Muscle of arm (tissue), 14 donors: Measurements from ENCODE around the gene VKORC1L1. TPM values are rescaled to one million over a fixed set of nuclear protein-coding genes. Genes with fewer than 3 reads are reported as not detected.
"Not testable (repeated sequence)": the region's sequence is repeated elsewhere in the genome, so short reads cannot be mapped to it uniquely, and the experiment has no call there.

ENCODE experiments used
- DNase-seq: peaks from one replicate; pipeline ENCODE4 v3.0.0-alpha.2; 2013
- long read RNA-seq, 11 donors: transcript quantifications; one replicate each; lab custom pipeline, GENCODE V29; 2026
- polyA plus RNA-seq, 12 donors: library from polyadenylated mRNA; unstranded; fragments of 120-200 nt; gene quantifications; one replicate each; pipeline ENCODE4 v1.2.1, GENCODE V29; 2013; ENCODE audit not compliant: insufficient read length in 12 of 12

VKORC1L1 gene
- 10 to 100 TPM in 11 of 12 donors, not detected in 1; 20.7 to 31.4 (median 23.7) TPM for polyA plus RNA-seq
- long read RNA-seq, donor 1, full-length matches to known transcripts, result 18 of 202 reads
- long read RNA-seq, donor 1, partial matches to known transcripts, result 134 of 202 reads
- long read RNA-seq, donor 1, other reads (novel, unspliced or antisense), result 50 of 202 reads
- long read RNA-seq, donor 2, full-length matches to known transcripts, result 17 of 17 reads
- long read RNA-seq, donor 2, partial matches to known transcripts, result 0 of 17 reads
- long read RNA-seq, donor 2, other reads (novel, unspliced or antisense), result 0 of 17 reads
- long read RNA-seq, donor 3, full-length matches to known transcripts, result 5 of 5 reads
- long read RNA-seq, donor 3, partial matches to known transcripts, result 0 of 5 reads
- long read RNA-seq, donor 3, other reads (novel, unspliced or antisense), result 0 of 5 reads
- long read RNA-seq, donor 4, full-length matches to known transcripts, result 7 of 7 reads
- long read RNA-seq, donor 4, partial matches to known transcripts, result 0 of 7 reads
- long read RNA-seq, donor 4, other reads (novel, unspliced or antisense), result 0 of 7 reads
- long read RNA-seq, donor 5, full-length matches to known transcripts, result 18 of 18 reads
- long read RNA-seq, donor 5, partial matches to known transcripts, result 0 of 18 reads
- long read RNA-seq, donor 5, other reads (novel, unspliced or antisense), result 0 of 18 reads
- long read RNA-seq, donor 6, full-length matches to known transcripts, result 12 of 12 reads
- long read RNA-seq, donor 6, partial matches to known transcripts, result 0 of 12 reads
- long read RNA-seq, donor 6, other reads (novel, unspliced or antisense), result 0 of 12 reads
- long read RNA-seq, donor 7, full-length matches to known transcripts, result 7 of 7 reads
- long read RNA-seq, donor 7, partial matches to known transcripts, result 0 of 7 reads
- long read RNA-seq, donor 7, other reads (novel, unspliced or antisense), result 0 of 7 reads
- long read RNA-seq, donor 8, full-length matches to known transcripts, result 16 of 16 reads
- long read RNA-seq, donor 8, partial matches to known transcripts, result 0 of 16 reads
- long read RNA-seq, donor 8, other reads (novel, unspliced or antisense), result 0 of 16 reads
- long read RNA-seq, donor 9, full-length matches to known transcripts, result 5 of 5 reads
- long read RNA-seq, donor 9, partial matches to known transcripts, result 0 of 5 reads
- long read RNA-seq, donor 9, other reads (novel, unspliced or antisense), result 0 of 5 reads
- long read RNA-seq, donor 10, full-length matches to known transcripts, result 10 of 10 reads
- long read RNA-seq, donor 10, partial matches to known transcripts, result 0 of 10 reads
- long read RNA-seq, donor 10, other reads (novel, unspliced or antisense), result 0 of 10 reads
- long read RNA-seq, donor 11, full-length matches to known transcripts, result 11 of 23 reads
- long read RNA-seq, donor 11, partial matches to known transcripts, result 5 of 23 reads
- long read RNA-seq, donor 11, other reads (novel, unspliced or antisense), result 7 of 23 reads

DNA sequence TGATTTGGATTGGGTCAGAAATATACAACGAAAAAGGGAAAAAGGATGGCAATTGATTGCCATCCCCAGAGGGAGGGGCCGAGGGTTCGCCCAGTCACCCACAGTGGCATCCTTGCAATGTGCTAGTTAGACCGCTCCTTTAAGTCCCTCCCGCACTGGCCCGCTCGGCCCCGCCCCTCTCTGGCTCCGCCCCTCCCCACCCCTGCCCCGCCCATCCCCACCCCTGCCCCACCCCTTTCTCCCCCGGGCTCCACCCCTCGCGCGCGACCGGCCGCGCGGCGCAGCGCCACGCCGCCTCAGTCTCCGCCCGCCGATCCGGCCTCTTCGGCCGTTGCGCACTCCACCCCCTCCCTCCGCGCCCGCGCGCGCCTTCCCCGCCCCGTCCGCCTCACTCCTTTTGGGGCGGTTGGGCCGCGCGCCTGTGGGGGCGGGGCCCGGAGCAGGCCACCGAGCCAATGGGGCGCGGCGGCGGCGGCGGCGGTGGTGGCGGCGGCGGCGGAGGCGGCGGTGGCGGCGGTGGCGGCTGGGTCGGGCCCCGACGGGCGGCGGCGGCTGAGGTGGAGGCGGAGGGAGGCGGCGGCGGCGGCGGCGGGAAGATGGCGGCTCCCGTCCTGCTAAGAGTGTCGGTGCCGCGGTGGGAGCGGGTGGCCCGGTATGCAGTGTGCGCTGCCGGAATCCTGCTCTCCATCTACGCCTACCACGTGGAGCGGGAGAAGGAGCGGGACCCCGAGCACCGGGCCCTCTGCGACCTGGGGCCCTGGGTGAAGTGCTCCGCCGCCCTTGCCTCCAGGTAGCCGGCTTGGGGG lies at the start of gene VKORC1L1:
VKORC1L1 (plus strand) TSS at position 299 of the 806 bp plus-strand sequence; CDS start at position 597, 298 bp downstream.
- peak; percentile 92 for DNase-seq

DNA sequence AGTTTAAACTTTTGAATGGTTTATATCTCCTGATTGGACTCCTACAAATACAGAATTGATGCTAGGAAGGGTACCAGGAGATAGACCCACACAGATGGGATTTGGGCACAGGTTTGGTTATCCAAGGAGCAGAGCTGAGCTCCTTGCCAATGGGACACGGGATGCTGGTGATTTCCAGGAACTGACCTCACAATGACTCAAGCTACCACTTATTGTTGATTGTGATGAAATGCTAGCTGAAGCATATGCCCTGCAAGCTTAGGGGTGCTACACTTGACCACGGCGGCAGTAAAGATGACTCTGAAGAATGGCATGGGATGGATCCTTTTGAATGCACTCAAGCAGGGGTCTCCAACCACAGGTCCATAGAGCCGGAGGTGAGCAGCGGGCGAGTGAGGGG lies 45.5 kb upstream of the VKORC1L1 start:
- no peak for DNase-seq

DNA sequence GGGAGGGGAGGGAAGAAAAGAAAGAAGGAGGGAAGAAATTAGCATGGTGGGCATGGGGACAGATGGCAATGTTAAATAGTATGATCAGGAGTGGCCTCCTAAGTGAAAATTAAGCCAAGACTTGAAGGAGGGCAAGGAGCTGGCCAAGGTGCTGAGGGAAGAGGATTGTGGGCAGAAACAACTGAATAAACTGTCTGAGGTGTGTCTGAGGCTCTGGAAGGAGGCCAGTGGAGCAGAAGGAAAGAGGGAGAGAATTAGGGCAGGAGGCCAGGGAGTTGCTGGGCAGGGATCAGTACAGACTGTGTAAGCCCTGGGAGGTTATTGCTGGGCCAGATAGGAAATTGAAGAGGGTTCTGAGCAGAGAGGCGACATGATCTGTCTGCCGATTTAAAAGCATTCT lies 40.6 kb upstream of the VKORC1L1 start:
- DNase-seq, result peak; percentile 6

DNA sequence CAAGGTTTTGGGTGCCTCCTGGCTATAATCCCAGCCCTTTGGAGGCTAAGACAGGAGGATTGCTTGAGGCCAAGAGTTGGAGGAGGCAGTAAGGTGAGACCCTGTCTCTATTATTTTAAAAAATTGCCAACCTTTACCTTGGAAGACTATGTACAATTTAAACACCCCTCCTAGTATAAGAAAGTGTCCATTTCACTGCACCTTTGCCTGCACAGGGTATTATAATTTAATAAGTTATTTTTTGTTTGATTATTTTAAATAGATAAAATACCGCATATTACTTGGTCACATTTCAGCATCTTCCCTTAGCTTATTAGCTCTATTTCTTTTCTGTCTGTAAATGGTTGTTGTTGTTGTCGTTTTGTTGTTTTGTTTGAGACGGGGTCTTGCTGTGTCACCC lies 36.2 kb upstream of the VKORC1L1 start:
- not testable (repeated sequence) for DNase-seq

DNA sequence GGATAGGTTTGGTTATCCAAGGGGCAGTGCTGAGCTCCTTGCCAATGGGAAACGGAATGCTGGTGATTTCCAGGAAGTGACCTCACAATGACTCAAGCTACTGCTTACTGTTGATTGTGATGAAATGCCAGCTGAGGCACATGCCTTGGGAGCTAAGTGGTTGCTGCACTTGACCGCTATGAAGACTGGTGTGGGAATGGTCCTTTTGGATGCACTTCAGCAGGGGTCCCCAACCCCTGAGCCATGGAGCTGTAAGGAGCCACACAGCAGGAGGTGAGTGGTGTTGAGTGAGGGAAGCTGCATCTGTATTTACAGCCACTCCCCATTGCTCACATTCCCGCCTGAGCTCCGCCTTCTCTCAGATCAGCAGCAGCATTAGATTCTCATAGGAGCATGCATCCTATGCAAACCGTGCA lies 35.3 kb upstream of the VKORC1L1 start:
- not testable (repeated sequence) for DNase-seq

DNA sequence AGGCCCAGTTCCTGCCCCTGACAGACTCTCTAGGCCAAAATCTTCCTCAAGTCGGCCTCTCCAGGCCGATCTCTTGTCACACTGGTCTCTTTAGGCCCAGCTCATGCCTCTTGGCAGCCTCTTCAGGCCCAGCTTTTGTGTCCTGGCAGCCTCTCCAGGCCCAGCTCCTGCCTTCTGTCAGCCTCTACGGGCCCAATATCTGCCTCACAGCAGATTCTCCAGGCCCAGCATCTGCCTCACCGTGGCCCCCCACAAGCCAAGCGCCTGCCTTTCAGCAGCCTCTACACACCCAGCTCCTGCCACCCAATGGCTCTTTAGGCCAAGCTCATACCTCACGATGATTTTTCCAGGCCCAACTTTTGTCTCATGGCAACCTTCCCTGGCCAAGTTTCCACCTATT lies 33.0 kb upstream of the VKORC1L1 start:
- DNase-seq, result no peak

DNA sequence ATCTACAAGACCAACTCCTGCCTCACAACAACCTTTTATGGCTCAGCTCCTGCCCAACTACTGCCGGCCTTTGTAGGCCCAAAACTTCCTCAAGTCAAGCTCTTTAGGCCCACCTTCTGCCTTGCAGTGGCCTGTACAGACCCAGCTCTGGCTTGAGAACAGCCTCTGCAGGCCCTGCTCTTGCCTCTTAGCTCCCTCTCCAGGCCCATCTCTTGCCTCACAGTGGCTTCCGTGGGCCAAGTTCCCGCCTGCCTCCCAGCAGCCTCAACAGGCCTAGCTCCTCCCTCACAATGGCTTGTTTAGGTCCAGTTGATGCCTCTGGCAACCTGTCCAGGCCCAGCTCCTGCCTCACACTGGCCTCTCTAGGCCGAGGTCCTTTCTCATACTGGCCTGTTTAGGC lies 32.4 kb upstream of the VKORC1L1 start:
- no peak for DNase-seq

DNA sequence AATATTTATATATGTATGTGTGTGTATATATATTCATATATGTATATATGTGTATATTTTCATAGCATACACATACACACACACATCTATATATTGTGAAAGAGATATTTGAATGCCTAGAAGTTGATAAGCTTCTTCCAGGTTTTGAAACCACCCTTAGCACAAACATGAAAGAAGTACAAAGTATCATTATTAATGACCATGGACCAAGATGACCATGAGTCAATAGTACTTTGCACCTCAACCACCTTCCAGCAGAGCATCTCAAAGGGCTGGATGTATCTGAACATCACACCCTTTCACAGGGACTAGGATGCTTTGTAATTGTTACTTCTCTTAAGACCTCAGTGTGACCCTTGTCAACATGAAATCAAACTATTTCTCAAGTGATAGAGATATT lies 29.3 kb upstream of the VKORC1L1 start:
- DNase-seq, result not testable (repeated sequence)

DNA sequence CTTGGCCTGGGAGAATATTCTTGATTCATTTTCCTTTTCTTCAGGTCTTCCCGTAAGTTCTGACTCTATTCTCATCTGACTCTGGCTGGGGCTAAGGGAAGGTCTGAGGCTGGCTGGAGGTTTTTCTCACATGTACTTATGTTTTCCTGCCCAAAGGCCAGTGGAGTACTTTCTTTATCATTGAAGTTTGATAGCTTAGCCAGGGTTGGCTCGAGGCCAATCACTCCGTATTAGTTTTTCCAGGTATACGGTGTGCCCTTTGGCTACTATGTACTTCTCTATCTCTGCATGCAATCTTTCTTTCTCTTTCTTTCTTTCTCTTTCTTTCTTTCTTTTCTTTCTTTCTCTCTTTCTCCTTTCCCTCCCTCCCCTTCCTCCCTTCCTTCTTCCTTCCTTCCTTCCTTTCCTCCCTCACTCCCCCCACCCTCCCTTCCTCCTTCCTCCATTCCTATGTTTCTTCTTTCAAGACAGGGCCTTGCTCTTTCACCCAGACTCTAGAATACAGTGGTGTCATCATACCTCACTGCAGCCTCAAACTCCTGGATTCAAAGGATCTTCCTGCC lies 26.8 kb upstream of the VKORC1L1 start:
- DNase-seq, result no peak

DNA sequence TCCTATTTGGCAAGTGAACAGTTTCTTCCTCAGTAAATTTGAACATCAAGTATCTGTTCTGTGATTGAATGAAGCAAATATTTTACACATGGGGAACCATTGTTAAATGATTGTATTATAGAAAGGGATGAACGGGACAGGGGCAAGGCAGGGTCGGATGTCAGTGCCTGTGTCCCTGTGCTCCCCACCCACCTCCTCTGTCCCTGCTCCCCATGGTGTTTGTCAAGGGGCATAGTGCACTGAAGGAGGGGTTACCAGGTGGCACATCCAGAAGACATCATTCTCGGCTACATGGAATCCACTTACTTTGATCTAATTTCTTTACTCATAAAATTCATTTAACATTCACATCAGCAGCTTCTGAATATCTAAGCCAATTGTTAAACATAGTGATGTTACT lies 19.4 kb upstream of the VKORC1L1 start:
- DNase-seq, result not testable (repeated sequence)

DNA sequence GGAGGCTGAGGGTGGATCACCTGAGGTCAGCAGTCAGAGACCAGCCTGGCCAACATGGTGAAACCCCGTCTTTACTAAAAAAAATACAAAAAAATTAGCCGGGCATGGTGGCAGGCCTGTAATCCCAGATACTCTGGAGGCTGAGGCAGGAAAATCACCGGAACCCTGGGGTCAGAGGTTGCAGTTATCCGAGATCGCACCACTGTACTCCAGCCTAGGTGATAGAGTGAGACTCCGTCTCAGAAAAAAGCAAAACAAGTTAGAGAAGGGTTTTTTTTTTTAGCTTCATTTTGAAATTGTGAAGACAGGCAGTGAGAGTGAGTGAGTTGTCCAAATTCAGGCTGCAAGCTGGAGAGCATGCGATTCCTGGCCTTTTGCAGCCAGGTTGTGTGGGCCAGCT lies 19.0 kb upstream of the VKORC1L1 start:
- DNase-seq, result not testable (repeated sequence)

DNA sequence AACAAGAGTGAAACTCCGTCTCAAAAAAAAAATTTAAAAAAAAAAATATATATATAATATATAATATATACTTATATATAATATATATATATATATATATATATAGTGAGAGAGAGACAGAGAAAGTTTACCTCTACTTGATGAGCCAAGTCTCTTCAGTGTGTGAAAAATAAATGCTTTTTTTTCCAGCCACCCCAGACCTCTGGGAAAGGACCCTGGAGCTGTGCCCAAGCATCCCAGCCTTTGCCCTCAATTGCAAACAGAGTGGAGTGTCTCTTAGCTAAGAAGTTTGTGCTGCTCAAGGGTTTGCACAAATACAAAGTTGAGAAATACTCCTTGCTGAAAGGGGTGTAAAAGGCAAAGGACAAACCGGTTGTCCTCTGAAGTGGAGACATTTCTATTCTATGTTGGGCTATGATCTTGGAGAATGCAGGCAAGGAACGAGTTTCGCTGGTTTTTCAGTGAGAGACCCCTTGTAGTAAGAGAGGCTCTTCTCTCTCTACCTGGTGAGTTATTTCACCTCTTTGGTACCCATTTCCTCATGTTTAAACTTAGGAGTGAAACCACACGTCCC lies 15.5 kb upstream of the VKORC1L1 start:
- not testable (repeated sequence) for DNase-seq

DNA sequence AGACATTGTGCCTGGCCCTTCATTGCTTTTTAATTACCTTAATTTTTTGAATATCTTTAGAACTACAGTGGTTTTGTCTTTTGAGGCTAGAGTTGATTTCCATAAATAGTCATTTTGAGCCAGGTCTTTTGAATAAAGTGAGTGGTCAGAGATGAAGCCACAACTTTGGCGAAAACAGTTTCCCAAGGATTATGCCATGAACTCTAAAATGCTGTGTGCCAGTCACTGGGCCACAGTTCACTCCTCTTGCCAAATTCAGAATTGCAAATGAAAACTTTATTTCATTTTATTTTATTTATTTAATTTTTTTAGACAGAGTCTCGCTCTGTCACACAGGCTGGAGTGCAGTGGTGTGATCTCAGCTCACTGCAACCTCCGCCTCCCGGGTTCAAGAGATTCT lies 14.2 kb upstream of the VKORC1L1 start:
- DNase-seq, result not testable (repeated sequence)

DNA sequence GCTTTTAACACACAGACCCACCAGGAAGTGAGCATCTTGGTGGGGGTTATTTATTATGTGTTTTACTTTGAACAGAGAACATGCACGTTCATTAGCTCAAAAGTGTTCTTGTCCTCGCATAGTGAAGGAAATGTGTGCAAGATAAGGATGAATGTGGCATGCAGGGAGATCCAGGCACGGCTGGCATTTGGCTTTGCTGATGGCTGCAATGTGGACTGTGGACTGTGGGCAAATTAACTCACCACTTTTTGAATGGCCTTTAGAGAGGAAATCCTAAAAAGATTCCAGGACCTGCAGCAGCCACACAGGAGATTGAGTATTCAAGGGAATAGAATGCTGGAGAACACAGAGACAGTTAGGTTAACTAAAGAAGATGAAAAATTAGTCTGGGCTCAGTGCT lies 6.6 kb upstream of the VKORC1L1 start:
- DNase-seq, result not testable (repeated sequence)

DNA sequence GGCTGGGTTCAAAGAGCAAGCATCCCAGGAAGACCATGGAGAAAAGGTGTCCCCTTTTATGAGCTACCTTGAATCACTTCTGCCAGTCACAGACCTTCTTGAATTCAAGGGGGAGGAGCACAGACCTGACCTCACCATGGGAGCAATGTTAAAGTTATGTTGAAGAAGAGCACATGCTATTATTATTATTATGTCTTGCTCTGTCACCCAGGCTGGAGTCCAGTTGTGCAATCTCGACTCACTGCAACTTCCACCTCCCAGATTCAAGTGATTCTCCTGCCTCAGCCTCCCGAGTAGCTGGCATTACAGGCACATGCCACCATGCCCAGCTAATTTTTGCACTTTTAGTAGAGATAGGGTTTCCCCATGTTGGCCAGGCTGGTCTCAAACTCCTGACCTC lies 5.2 kb upstream of the VKORC1L1 start:
- DNase-seq, result not testable (repeated sequence)

DNA sequence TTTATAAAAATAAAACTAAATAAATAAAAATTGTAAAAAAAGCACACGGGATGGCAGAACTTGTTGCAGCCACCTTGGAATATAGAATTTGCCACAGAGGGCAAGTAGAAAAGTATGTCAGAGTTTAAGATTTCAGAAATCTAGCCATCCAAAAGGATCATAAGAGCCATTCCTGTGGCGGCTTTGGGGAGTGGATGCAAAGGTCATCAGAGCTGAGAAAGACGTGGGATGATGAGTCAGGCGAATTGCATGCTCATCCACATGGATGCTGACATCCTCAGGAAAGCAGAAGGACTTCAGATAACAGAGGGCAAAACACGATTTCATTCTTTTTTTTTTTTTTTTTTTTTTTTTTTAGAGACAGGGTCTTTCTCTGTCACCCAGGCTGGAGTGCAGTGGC lies 3.6 kb upstream of the VKORC1L1 start:
- DNase-seq, result not testable (repeated sequence)

DNA sequence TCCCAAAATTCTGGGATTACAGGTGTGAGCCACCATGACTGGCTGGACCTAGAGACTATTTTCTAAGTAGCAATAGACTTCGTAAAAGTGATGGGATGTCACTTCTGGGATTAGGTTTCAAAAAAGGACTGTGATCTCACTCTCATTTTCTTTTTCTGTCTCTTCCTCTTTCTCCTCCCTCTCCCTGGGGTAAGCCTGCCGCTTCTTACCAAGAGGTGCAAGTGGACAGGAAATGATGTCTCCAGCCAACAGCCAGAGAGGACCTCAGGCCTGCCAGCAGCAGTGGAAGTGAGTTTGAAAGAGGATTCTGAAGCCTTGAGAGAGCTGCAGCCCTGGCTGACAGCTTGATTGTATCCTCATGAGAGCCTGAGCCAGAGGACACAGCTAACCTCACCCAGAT lies 1.4 kb upstream of the VKORC1L1 start:
- peak; percentile 15 for DNase-seq

DNA sequence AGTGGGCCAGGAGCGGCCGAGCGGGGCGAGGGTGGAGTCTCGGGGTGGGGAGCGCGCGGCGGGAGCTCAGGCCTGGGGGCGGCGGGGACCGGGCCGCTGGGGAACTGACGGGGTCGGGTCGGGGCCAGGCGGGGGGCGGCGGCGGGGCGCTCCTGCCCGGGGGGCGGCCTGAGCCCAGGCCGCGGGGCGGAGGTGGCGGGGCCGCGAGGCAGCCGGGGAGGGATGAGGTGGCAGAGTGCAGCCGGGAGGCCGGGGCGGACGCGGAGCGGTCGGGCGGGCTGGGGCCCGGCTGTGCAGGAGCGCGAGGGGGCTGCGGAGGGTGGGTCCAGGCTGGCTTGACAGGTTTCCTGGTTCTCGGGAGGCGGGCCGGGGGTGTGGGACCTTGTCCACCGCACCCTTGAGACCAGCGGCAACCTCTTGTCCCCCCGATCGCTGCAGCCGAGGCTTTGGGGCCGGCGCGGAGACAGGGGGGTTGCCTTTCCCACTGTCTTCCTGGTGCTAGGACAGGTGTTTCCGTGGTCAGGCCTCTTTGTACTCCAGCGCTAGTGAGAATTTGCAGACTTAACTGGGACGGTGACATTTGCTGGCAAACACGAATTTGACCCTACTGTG lies 814 bp downstream of the VKORC1L1 start:
- not testable (repeated sequence) for DNase-seq

DNA sequence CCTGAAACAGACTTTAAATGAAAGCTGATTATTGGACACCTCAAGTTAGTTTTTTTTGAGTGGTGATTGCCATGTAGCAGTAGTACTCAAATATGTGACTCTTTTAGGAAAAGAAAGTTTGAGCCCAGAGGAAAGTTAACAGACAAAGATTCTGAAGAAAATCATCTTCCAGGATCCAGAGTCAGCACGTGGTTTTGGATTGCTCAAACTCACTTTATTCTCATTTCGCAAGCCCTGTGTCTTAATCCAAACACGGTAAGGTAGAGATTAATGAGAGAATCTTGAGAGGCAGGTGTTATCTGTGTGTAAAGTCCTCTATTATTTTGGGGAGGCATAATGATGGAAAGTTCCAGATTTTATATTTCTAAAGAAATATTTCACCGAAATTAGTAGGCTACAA lies 2.8 kb downstream of the VKORC1L1 start:
- not testable (repeated sequence) for DNase-seq
